Cardiac fibroblast (primary cell): ENCODE measurements around the gene ATP5F1D.

Source experiments
- DNase-seq, 2 donors: peaks; one replicate each; pipeline versions ENCODE4 v3.0.0 to v3.0.0-alpha.2; 2010; ENCODE audit warnings: low read depth in 2 of 2
- H3K4me3 ChIP-seq, 2 donors: replicated peaks in 1 of 2; 1 replicate in 1 of 2; 2 replicates in 1 of 2; pipeline ENCODE4 v1.5.1; 2011; ENCODE audit warnings: low read depth in 2 of 2, low read length in 2 of 2, mild to moderate bottlenecking in 2 of 2, moderate library complexity in 1 of 2
- CTCF ChIP-seq: IDR thresholded peaks from one replicate; pipeline ENCODE4 v1.5.1; 2011; ENCODE audit warnings: low read depth, mild to moderate bottlenecking, low read length, inconsistent platforms

ATP5F1D gene

GRCh38 chr19:1251330-1252220 is 10.0 kb downstream of the ATP5F1D start:
- DNase-seq, result peak; percentile 79 to 80
- no peak for TF ChIP-seq CTCF
- H3K4me3 ChIP-seq, result peak overlapping the region; percentile 67 to 81

DNA sequence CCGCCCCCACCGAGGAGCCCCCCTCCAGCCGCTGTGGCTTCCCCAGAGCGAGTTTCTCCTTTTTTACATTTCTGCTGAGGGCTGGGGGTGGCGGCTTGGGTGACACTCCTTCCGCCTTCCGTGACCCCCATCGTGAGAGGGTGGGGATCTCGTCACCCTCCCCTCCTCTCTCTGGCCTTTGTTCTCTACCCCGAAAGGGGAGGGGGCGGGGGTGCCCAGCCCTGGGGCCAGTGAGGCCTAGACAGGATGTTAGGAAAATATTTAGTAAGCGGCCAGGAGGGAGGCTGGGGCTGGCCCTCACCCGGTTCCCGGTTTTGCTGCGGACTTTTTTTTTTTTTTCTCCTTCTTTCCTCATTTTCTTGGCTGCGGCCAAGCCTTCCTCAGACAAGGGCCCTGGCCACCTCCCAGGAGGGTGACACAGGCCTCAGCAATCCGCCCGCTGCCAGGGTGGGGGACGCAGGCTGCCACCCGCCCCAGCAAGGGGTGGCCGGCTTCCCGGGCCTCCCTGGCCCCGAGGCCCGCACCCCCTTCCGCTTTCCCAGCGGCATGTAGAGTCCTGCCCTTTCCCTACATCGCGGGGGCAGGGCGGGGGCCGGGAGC is 10.8 kb downstream of the ATP5F1D start:
- peak; percentile 98 to 99 for DNase-seq
- no peak for TF ChIP-seq CTCF
- peak overlapping the region; percentile 67 to 81 for H3K4me3 ChIP-seq

- TF ChIP-seq CTCF, result no peak
- DNase-seq, result peak; percentile 98 to 99
- H3K4me3 ChIP-seq, result peak overlapping the region; percentile 67 to 81
Measured at GRCh38 chr19:1252821-1253513, 11.4 kb downstream of the ATP5F1D start.

DNA sequence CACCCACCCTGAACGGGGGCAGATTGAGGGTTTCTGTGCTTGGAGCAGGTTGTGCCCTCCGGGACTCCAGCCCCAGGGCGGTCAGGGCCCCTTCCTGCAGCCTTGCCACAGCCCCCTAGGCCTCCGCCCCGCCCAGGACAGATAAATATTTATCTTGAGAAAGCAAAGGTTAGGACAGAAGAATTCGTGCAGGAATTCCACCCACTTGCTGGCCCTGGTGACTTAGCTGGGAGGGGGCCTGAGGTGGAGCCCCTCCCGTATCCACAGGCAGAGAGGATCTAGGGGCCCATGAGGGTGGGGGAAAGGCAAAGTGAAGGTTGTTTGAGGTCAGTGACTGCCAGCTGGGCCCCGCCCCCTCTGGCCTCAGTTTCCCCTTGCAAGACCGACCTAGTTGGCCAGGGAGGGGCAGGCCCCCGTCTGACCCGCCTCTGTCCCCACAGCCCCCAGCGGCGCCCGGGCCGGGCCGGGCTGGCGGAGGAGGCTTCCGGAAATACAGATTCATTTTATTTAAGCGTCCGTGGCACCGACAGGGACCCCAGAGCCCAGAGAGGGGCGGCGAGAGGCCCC is 12.0 kb downstream of the ATP5F1D start:
- no peak for TF ChIP-seq CTCF
- peak overlapping the region; percentile 67 to 81 for H3K4me3 ChIP-seq
- DNase-seq, result no peak

GRCh38 chr19:1254081-1254527 is 12.6 kb downstream of the ATP5F1D start:
- H3K4me3 ChIP-seq, result peak overlapping the region in 1 of 2 donors; percentile 67
- DNase-seq, result peak in 1 of 2 donors; percentile 46
- TF ChIP-seq CTCF, result no peak

GRCh38 chr19:1254530-1255185 is 13.1 kb downstream of the ATP5F1D start:
- H3K4me3 ChIP-seq, result peak overlapping the region in 1 of 2 donors; percentile 67
- no peak for DNase-seq
- TF ChIP-seq CTCF, result no peak
